Frontal cortex (tissue), 4 donors: Measurements from ENCODE around the gene DPPA3. TPM values are rescaled to one million over a fixed set of nuclear protein-coding genes. Genes with fewer than 3 reads are reported as not detected.
"Not testable (repeated sequence)": the region's sequence is repeated elsewhere in the genome, so short reads cannot be mapped to it uniquely, and the experiment has no call there.

Experiments
- DNase-seq, 2 donors: peaks; one replicate each; pipeline ENCODE4 v3.0.0; 2012; ENCODE audit warnings: low spot score in 2 of 2
- FAIRE-seq: peaks from 2 replicates; lab custom pipeline; 2012; peaks lifted over from hg19 to GRCh38; lab: Jason Lieb, UNC
- total RNA-seq: library from RNA; depleted of rRNA; stranded (reverse); fragments of >200 nt; gene quantifications from one replicate; pipeline ENCODE4 v1.2.3, GENCODE V29; 2014
- donor health status: control.
- donor health status: control.
- donor health status: control.

Gene DPPA3
- total RNA-seq, 1 donor from 2014 or later = not detected

DNA sequence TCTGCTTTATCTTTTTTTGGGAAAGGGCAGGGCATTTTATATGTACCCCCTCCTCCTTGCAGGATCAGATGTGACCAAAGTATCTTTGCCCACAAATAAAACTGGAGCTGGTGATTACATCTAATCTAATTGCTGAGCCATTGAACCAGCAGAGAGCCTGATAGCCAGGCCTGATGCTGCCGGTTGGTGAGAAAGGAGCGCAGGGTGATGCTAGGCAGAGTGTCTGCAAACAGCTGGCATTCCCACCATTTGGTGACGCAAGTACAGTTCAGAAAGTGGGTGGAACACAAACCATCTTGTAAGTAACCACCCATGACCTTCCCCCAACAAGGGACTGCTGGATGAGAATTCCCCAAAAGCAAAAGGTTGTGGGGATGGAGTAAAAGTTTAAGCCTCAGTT is 12.7 kb downstream of the DPPA3 start:
- FAIRE-seq = no peak
- no peak for DNase-seq

DNA sequence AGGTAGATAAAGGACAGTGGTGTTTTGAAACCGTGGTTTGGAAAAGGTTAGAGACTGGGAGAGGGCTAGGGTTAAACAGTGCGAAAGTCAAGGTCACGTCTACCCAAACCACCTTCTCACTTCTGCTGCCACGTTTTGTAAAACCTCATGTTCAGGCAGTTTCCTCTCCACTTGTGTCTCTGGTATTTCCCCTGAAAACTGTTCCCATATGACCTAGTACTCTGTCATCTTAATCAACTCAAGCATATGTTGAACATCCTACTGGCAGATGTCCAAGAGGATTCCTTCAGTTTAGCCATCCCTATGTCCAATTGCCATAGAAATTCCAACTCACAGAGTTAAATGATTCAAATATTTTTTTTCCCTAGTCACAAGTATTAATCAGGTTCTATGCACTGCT is 18.5 kb downstream of the DPPA3 start:
- DNase-seq (no peak), FAIRE-seq (no peak)

DNA sequence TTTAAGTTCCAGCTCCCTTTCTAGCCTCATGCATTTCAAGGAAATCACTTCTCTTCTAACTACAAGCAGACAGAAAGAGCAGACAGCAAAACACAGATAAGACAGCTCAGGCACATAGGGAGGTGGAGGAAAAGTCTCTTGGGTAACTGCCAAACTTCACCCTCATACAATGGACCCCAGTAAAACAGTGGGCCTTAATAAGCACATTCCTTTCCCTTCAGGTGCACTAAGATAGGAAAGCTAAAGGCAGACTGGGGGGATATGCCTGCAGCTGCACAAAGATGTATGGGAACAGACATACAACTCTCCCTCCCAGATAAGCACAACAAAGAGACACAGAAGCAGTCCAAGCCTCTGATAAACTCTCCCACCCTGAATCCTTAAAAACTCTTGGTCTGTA is 19.8 kb downstream of the DPPA3 start:
- DNase-seq, FAIRE-seq: not testable (repeated sequence)

DNA sequence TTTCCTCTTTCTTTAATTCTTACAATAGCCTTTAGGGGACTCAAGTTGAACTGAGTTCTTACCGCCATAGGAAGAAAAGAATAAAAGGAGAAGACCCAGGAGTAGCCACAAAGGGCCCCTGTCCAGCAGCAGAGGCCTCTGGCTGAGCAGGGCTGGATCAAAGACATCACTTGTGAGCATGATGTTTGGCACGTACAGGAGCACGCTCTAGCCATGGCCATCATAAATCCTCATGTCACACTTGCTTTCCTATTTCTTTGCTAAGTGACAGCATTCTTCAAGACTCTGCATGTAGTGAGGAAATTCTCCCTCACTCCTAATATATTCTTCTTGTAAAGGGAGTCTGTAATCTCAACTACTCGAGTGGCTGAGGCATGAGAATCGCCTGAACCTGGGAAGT is 20.3 kb downstream of the DPPA3 start:
- no peak for DNase-seq
- no peak for FAIRE-seq

DNA sequence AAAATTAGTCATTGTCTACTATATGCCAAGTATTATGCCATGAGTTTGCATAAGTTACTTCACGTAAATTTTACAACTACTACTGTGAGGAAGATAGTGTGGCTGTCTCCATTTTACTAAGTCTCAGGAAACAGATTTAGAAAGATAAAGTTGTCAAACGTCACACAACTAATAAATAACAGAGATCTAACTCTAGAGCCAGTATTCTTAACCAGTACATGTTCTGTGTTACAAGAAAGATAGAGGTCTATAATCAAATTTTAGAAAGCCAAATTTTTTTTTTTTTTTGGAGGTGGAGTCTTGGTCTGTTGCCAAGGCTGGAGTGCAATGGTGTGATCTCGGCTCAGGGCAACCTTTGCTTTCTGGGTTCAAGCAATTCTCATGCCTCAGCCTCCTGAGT is 21.8 kb downstream of the DPPA3 start:
- no peak for FAIRE-seq
- no peak for DNase-seq

DNA sequence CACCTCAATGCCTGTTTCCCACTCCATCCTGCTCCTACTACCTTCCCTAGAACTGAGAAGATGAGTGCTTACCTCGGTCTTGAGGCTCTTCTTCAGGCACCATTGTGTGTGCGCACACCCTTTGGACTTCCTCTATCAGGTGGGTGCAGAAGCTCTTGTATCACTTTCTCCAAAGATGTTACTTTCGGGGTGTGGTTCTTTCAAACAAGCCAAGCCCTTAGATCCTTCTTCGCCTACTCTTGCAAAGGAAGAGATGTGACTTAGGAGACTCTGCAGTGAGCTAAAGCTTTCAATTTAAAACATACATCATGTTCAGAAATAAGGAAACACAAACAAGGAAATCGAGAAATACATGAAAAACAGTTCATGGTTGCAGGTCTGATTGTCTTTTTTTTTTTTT is 36.0 kb downstream of the DPPA3 start, which contains the start of gene CLEC4C:
Gene CLEC4C (minus strand): TSS at position 130 of the 400 bp plus-strand sequence. CDS start 27 bp downstream, at position 103.
- FAIRE-seq = no peak
- no peak for DNase-seq

DNA sequence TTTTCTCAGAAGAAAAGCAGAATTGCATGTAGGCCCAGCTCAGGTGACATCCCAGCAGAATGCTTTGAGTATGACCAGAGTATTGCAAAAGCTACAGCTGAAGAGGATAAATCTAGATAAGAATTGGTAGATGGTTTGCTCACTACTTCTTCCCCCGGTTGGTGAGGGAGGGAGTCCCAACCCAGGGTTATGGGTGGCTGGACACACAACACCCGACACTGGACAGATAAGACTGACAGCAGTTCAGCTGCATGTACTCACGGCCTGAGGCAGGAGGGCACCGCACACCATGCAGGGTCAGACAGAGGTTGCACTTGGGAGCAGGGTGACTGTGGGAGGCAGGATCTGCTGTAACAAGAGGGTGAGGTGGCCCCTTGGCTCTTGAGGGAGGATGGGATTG is 37.6 kb downstream of the DPPA3 start:
- FAIRE-seq (no peak), DNase-seq (no peak)

DNA sequence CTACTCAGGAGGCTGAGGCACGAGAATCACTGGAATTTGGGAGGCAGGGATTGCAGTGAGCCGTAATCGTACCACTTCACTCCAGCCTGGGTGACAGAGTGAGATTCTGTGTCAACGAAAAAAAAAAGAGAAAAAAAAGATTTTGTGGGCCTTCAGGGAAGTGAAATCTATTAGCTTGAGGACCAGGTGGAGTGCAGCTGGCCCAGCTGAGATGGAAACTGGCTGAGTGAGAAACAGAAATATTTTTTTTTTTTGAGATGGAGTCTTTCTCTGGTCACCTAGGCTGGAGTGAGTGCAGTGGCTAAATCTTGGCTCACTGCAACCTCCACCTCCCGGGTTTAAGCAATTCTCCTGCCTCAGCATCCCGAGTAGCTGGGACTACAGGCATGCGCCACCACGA is 38.2 kb downstream of the DPPA3 start:
- no peak for FAIRE-seq
- no peak for DNase-seq

DNA sequence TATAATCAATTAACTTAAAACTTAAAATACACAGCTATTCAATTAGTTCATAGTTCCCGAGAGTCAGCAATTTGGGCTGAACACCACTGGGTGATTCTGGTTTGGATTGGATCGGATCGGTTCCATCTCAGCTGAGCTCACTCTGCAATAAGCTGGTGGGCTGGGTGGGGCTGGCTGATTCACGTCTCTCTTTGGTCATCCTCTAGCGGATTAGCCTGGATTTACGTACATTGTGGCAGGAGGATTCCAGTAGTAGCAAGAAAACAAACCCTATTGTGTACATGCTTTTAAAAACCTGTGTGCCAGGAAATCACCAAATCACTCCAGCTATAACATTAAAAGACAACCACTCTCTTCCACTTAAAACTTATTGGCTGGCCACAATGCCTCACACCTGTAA is 39.1 kb downstream of the DPPA3 start:
- FAIRE-seq (no peak), DNase-seq (no peak)

DNA sequence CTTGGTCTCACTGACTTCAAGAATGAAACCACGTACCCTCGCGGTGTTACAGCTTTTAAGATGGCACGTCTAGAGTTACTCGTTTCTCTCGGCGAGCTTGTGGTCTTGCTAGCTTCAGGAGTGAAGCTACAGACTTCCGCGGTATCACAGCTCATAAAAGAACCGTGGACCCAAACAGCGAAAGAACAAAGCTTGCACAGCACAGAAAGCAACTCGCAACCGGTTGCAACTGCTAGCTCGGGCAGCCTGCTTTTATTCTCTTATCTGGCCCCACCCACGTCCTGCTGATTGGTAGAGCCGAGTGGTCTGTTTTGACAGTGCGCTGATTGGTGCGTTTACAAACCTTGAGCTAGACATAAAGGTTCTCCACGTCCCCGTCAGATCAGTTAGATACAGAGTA is 40.2 kb downstream of the DPPA3 start:
- FAIRE-seq = no peak

DNA sequence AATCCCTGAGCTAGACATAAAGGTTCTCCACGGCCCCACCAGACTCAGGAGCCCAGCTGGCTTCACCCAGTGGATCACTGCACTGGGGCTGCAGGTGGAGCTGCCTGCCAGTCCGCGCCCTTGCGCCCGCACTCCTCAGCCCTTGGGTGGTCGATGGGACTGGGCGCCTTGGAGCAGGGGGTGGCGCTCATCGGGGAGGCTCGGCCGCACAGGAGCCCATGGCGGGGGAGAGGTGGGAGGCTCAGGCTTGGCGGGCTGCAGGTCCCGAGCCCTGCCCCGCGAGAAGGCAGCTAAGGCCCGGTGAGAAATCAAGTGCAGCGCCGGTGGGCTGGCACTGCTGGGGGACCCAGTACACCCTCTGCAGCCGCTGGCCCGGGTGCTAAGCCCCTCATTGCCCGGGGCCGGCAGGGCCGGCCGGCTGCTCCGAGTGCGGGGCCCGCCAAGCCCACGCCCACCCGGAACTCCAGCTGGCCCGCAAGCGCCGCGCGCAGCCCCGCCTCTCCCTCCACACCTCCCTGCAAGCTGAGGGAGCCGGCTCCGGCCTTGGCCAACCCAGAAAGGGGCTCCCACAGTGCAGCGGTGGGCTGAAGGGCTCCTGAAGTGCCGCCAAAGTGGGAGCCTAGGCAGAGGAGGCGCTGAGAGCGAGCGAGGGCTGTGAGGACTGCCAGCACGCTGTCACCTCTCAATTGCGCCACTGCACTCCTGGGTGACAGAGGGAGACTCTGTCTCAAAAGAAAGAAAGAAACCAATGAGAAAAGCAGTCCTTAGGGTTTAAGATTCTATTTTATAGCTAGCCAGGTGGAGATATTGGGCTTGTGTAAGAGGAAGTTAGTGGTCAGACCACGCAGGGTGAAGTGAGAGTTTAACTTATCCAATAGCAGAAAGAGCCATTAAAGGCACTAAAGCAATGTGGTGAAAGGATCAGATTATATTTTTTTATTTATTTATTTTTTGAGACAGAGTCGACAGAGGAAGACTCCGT is 41.0 kb downstream of the DPPA3 start:
- not testable (repeated sequence) for FAIRE-seq, DNase-seq

More for the DNA sequence above, 40.2 kb downstream of the DPPA3 start:
- DNase-seq = no peak

DNA sequence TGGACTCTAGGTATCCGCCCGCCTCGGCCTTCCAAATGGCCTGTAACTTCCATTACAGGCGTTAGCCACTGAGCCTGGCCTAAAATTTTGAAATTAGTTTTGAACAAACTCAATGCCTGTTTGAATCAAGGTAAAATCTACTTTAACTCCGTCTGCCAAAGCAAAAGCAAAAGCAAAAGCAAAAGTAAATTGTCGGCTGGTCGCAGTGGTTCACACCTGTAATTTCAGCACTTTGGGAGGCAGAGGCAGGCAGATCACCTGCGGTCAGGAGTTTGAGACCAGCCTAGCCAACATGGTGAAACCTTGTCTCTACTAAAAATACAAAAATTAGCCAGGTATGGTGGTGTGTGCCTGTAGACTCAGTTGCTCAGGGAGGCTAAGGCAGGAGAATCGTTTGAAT is 44.4 kb downstream of the DPPA3 start:
- DNase-seq, FAIRE-seq: not testable (repeated sequence)

DNA sequence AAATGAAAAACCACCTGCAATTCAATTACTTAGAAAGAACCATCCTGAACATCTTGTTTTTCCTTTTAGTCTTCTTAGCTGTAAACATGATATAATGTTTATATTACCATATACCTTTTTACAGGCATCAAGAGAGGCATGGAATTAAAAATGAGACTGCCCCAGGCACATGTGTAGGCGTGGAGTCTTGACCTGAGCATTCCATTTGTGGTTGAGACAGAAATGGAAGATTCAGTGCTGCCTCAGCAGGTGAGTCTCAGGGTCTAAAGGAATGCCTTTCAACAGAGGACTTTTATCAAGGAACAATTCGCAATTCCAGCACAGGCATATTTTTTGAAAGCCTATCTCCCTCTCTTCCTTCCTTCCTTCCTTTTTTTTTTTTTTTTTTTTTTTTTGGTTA is 45.8 kb downstream of the DPPA3 start:
- DNase-seq = no peak

DNA sequence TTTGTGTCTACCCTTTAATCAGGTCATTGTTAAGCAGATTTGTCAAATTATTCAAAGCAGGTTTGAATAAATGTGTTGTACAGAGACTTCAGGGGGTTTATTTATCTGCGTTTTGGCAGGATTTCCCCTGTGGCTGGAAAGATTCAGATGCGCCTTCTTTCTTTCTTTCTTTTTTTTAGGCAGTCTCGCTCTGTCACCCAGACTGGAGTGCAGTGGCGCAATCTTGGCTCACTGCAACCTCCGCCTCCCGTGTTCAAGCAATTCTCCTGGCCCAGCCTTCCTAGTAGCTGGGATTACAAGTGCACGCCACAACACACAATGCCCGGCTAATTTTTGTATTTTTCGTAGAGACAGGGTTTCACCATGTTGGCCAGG is 47.5 kb downstream of the DPPA3 start:
- no peak for DNase-seq
- FAIRE-seq = no peak

More for the DNA sequence above, 45.8 kb downstream of the DPPA3 start:
- no peak for FAIRE-seq

Other genes with a start within 250 kb of the DPPA3 start
- gene CD163, start 207.7 kb upstream of the DPPA3 start, total RNA-seq = 1.6 TPM
- gene APOBEC1, start 45.5 kb upstream of the DPPA3 start, total RNA-seq = not detected
- not detected for gene GDF3, start 15.7 kb upstream of the DPPA3 start, total RNA-seq
- not detected for gene CLEC4C, start 35.9 kb downstream of the DPPA3 start, total RNA-seq
- gene NANOGNB, start 53.8 kb downstream of the DPPA3 start, total RNA-seq = not detected
- not detected for gene NANOG, start 78.0 kb downstream of the DPPA3 start, total RNA-seq
- gene SLC2A14, start 161.5 kb downstream of the DPPA3 start, total RNA-seq = under 0.01 TPM
- gene SLC2A3, start 224.8 kb downstream of the DPPA3 start, total RNA-seq = 50.5 TPM